DMS114 treated with DMSO at 0.1 percent for 48 hours (cell line): Measurements from ENCODE around the gene GALR1.
"Not testable (repeated sequence)": the region's sequence is repeated elsewhere in the genome, so short reads cannot be mapped to it uniquely, and the experiment has no call there.

Experiments
- DNase-seq: peaks from one replicate; lab custom pipeline; 2025; ENCODE audit not compliant: unreplicated experiment; lab: John Stamatoyannopoulos, UW

Gene GALR1

GRCh38 chr18:77250926-77251729, 1.5 kb downstream of the GALR1 start:
- DNase-seq: no peak

DNA sequence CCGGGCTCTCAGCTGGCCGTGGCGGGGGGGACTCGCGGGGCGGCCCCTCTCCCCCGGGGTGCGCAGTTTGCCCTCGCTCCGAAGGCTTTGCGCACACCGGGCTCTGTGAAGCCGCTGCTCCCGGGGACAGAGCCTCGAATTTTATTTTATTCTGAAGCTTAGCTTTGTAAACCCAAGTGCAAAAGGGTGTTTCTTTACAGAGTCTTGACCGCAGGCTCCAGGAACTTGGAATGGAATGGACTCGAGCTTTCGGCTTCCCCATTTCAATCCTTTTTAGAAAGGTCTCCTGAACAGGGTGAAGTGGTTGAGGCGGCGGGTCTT, 2.0 kb downstream of the GALR1 start:
- no peak for DNase-seq

DNA sequence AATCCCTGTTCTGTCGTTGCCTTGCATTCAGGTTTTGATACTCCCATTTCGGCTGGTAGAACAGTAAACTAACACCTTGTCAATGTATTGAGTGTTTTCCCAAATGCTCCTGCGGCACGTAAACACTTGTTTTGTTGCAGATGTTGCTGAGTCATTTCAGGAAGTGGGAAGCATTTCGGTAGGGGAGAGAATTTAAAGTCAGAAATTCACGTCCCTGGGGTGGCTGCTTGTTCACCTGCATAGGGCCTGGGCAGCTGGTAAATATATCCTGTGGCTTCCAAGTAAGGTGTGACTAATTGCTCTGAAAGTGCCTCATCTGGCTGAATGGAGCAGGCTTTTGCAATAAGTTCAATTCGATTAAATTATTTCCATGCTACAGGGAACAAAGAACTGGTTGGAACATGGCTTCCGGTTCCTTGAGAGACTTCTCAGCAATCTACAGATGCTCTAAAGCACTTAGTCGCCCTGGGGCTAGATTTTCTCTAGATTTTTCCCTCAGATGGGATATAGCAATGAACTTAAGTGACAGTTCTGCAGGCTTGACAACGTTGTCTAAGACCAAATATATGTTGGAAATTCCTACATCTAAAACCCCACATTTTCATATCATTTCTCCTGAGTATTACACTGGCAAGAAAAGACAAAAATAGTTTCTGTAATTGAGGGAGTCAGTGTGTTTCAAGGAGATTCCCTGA, 5.2 kb downstream of the GALR1 start:
- DNase-seq: no peak

GRCh38 chr18:77255426-77256105, 5.9 kb downstream of the GALR1 start:
- DNase-seq: no peak

DNA sequence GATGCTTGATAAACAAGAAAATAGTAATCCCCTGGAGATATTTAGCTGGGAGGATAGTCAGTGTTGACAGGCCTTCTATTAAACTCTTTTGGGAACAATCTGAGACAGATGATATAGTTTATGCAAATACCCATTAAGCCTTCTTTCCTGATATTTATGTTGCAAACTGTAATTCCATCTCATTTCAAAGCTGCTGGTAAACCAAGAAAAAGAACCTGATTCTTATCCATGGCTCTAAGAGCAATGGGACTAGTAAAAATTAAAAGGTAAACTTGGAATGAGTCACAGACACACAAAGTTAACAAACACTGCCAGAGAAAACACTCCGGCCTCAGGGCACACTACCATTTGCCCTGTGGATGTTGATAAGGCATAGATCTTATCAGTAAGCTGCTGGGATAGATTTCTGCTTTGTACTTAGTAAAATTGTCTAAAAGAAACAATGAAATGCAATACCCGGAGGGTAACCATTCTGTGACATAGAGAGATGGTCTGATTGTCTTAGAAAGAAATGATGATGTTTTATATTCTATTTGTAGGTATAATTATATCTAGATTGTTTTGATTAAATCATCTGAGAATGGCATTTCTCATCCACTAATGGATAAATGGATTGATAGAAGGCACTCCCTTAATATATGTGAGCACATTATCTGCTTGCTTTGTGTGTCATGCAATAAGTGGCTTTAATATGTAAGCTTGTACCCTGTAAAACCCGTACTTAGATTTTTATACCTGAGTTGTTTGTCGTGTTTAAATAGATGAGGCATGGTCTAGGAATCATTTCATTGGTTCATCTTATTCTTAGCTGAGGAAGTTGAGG, 13.2 kb downstream of the GALR1 start:
- DNase-seq: no peak

- DNase-seq: no peak
Measured at GRCh38 chr18:77263466-77263763, 13.8 kb downstream of the GALR1 start.

GRCh38 chr18:77267969-77268368, 18.3 kb downstream of the GALR1 start:
- DNase-seq: no peak

GRCh38 chr18:77268456-77268855, 18.8 kb downstream of the GALR1 start:
- no peak for DNase-seq

GRCh38 chr18:77271576-77272481, 22.2 kb downstream of the GALR1 start:
- DNase-seq: no peak

DNA sequence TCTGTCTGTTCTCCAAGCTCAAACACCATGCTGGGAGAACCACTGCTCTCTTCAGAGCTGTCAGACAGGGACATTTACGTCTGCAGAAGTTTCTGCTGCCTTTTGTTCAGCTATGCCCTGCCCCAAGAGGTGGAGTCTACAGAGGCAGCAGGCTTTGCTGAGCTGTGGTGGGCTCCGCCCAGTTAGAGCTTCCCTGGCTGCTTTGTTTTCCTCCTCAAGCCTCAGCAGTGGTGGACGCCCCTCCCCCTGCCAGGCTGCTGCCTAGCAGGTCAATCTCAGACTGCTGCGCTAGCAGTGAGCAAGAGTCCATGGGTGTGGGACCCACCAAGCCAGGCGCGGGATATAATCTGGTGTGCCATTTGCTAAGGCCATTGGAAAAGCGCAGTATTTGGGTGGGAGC, 41.2 kb downstream of the GALR1 start:
- DNase-seq: not testable (repeated sequence)

GRCh38 chr18:77298172-77298571, 48.5 kb downstream of the GALR1 start:
- no peak for DNase-seq

DNA sequence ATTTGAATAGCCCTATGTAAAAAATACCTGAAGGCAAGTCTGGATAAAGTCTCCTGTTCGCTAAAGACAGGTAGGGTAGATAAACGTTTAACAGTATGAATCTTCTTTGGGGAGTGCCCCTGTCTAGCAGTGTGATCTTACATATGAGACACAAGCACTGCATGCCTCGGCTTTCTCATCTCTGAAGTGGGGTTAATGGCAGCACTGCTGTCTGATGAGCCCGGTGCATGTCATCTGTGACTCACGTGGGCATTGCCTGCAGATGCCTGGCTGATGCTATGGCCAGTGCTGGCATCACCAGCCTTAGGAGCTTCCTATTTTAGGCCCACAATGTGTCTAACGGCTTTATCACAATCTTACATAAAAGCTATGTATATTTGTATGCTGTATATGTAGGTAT, 50.1 kb downstream of the GALR1 start:
- no peak for DNase-seq

DNA sequence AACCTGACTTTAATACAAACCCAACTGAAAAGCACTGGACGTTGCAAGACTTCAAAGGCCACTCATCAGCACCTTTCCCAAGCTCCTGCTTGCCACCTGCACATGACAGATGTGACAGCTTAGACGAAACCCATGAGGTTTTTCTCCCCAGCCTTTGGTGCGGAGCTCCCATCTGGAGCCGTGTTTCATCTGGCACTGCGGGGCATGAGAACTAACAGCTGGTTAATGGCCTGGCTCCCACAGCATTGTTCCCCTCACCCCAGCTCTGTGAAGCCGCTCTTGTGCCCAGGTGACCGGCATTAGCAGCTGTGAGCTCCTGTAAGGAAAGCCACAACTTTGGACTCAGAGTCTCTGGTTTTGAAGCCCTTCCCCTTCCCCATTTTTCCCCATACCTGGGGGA, 50.9 kb downstream of the GALR1 start:
- DNase-seq: no peak

DNA sequence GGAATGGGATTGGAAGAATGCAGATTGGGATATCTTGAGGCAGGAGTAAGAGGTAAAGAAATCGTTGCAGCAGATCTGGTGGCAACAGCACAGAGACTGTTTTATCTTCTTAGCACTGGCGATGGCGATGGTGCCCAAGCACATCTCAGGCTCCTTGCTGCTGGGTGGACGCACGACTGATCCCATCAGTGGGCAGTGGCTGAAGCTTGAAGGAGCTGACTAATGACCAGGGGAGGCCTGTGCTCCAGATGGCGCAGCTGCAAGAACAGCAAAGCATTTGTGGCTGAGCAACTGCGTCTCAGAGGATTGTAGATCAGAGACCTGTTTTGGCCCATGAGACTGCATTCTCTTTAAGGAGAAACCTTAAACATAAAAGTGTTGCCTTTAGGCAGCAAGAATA, 54.6 kb downstream of the GALR1 start:
- DNase-seq: no peak

- no peak for DNase-seq
Measured at GRCh38 chr18:77305676-77306075, 56.0 kb downstream of the GALR1 start.

GRCh38 chr18:77308216-77308615, 58.6 kb downstream of the GALR1 start:
- no peak for DNase-seq

GRCh38 chr18:77314511-77314910, 64.9 kb downstream of the GALR1 start:
- DNase-seq: no peak

DNA sequence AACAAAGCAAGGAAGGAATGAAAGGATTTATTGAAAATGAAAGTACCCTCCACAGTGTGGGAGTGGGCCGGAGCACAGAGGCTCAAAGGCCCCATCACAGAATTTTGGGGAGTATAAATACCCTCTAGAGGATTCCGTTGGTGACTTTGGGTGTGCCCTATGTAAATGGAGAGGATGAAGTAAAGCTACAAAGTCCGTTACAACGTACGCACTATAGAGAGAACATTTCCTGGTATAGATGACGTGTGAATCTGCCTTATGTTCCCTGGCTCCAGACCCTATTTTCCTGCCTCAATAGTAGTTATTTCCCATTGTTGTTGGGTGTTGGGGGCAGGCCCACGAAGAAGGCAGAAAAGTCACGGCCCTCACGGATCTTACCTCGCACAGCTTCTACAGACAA, 65.3 kb downstream of the GALR1 start:
- no peak for DNase-seq

- DNase-seq: no peak
Measured at GRCh38 chr18:77316008-77316407, 66.4 kb downstream of the GALR1 start.

DNA sequence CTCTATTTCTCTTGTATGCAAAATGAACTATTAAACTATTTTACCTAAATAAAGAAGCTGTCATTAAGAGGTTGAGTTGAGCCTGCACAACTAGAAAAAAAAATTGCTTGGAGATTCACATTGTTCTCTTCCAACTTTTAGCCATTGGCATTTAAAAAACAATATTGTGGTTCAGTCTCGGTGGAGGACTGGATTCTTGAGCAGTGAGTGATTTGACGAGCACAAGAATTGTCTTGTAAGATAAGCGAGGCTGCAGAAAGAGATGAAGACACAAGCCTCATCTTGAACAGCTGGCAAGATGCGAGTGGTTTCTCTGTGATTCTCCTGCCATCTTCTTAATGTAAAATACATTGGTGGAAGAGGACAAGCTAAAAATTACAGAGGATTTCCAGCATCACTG, 67.0 kb downstream of the GALR1 start:
- no peak for DNase-seq
